Epithelial cell of esophagus (primary cell): ENCODE data around the gene HIRIP3.

ENCODE experiments used
- DNase-seq: peaks from one replicate; pipeline ENCODE4 v3.0.0; 2010; ENCODE audit warnings: low read depth
- H3K4me3 ChIP-seq: 2 replicates; pipeline ENCODE4 v1.5.1; 2011; ENCODE audit warnings: mild to moderate bottlenecking, low read length, control low read depth
- CTCF ChIP-seq: IDR thresholded peaks from 2 replicates; pipeline ENCODE4 v1.5.1; 2011; ENCODE audit warnings: low read depth, mild to moderate bottlenecking, low read length, control low read depth, inconsistent platforms; ENCODE audit not compliant: insufficient read depth; ENCODE audit errors: missing control alignments

Gene HIRIP3

GRCh38 chr16:29985271-29985811, 10.1 kb downstream of the HIRIP3 start:
- no peak overlapping the region for H3K4me3 ChIP-seq
- DNase-seq, result no peak
- TF ChIP-seq CTCF, result no peak

- H3K4me3 ChIP-seq, result no peak overlapping the region
- no peak for TF ChIP-seq CTCF
- no peak for DNase-seq
Measured at GRCh38 chr16:29984764-29985147, 10.7 kb downstream of the HIRIP3 start.

GRCh38 chr16:29984137-29984763, 11.2 kb downstream of the HIRIP3 start:
- H3K4me3 ChIP-seq, result no peak overlapping the region
- DNase-seq, result no peak
- TF ChIP-seq CTCF, result no peak

- no peak overlapping the region for H3K4me3 ChIP-seq
- no peak for TF ChIP-seq CTCF
- no peak for DNase-seq
Measured at GRCh38 chr16:29983420-29984136, 11.8 kb downstream of the HIRIP3 start.

- no peak for DNase-seq
- no peak for TF ChIP-seq CTCF
Measured at GRCh38 chr16:29982560-29983419, 12.6 kb downstream of the HIRIP3 start.

GRCh38 chr16:29978564-29979270, 16.7 kb downstream of the HIRIP3 start:
- TF ChIP-seq CTCF, result no peak

More at GRCh38 chr16:29982560-29983419, 12.6 kb downstream of the HIRIP3 start:
- H3K4me3 ChIP-seq, result no peak overlapping the region

More at GRCh38 chr16:29978564-29979270, 16.7 kb downstream of the HIRIP3 start:
- no peak for DNase-seq
- H3K4me3 ChIP-seq, result no peak overlapping the region
